Stimulated activated CD4-positive, alpha-beta T cell treated with anti-CD3 and anti-CD28 coated beads, Interleukin-2, amount 100 ng/mL, for 48 hours (primary cell): ENCODE measurements around the gene OSBP2.
"Not testable (repeated sequence)": the region's sequence is repeated elsewhere in the genome, so short reads cannot be mapped to it uniquely, and the experiment has no call there.

Experiments used
- DNase-seq, 2 donors: peaks; one replicate each; pipeline ENCODE4 v3.0.0-alpha.2; 2020

Gene OSBP2

GRCh38 chr22:30694640-30695350 is at the start of gene OSBP2:
TSS of gene OSBP2 (plus strand) at chr22:30694874. CDS start at chr22:30694910, 36 bp downstream.
- DNase-seq, result peak in 1 of 2 donors; percentile 17

- no peak for DNase-seq
These were observed 48.0 kb upstream of the OSBP2 start for GRCh38 chr22:30646518-30647160.

GRCh38 chr22:30647536-30647935 is 47.1 kb upstream of the OSBP2 start:
- no peak for DNase-seq

GRCh38 chr22:30648825-30649224 is 45.8 kb upstream of the OSBP2 start:
- DNase-seq, result no peak

- DNase-seq, result peak; percentile 74 to 81
These were observed 45.2 kb upstream of the OSBP2 start for GRCh38 chr22:30649430-30650007.

- no peak for DNase-seq
These were observed 44.1 kb upstream of the OSBP2 start for GRCh38 chr22:30650508-30651116.

GRCh38 chr22:30652852-30653251 is 41.8 kb upstream of the OSBP2 start:
- no peak for DNase-seq

- no peak for DNase-seq
These were observed 40.3 kb upstream of the OSBP2 start for GRCh38 chr22:30654361-30654760.

- no peak for DNase-seq
These were observed 39.1 kb upstream of the OSBP2 start for GRCh38 chr22:30655532-30655931.

- DNase-seq, result no peak
These were observed 32.6 kb upstream of the OSBP2 start for GRCh38 chr22:30662040-30662439.

- DNase-seq, result no peak
These were observed 29.9 kb upstream of the OSBP2 start for GRCh38 chr22:30664798-30665197.

GRCh38 chr22:30665266-30665665 is 29.4 kb upstream of the OSBP2 start:
- DNase-seq, result no peak

GRCh38 chr22:30665786-30666185 is 28.9 kb upstream of the OSBP2 start:
- DNase-seq, result no peak

- DNase-seq, result peak in 1 of 2 donors; percentile 5
These were observed 27.6 kb upstream of the OSBP2 start for GRCh38 chr22:30667107-30667493.

- peak; percentile 95 to 96 for DNase-seq
These were observed 26.9 kb upstream of the OSBP2 start, which contains the start of gene DUSP18 for GRCh38 chr22:30667494-30668385. TSS of gene DUSP18 (minus strand) at chr22:30667875. CDS start at chr22:30664003, 3,872 bp downstream.

GRCh38 chr22:30668386-30668710 is 26.3 kb upstream of the OSBP2 start:
- DNase-seq, result no peak

GRCh38 chr22:30671071-30671470 is 23.6 kb upstream of the OSBP2 start:
- no peak for DNase-seq

- no peak for DNase-seq
These were observed 21.5 kb upstream of the OSBP2 start for GRCh38 chr22:30673136-30673535.

GRCh38 chr22:30674482-30674881 is 20.2 kb upstream of the OSBP2 start:
- DNase-seq, result no peak

- DNase-seq, result no peak
These were observed 19.2 kb upstream of the OSBP2 start for GRCh38 chr22:30675436-30675835.

GRCh38 chr22:30676565-30676964 is 18.1 kb upstream of the OSBP2 start:
- DNase-seq, result not testable (repeated sequence)

GRCh38 chr22:30679895-30680690 is 14.6 kb upstream of the OSBP2 start:
- not testable (repeated sequence) for DNase-seq
